CD4-positive, alpha-beta T cell treated with Interleukin-2 at 100 ng/mL for 4 hours (primary cell): Measurements from ENCODE around the gene PRKAR2A.
"Not testable (repeated sequence)": the region's sequence is repeated elsewhere in the genome, so short reads cannot be mapped to it uniquely, and the experiment has no call there.

Experiments
- DNase-seq: peaks from one replicate; pipeline ENCODE4 v3.0.0-alpha.2; 2020; ENCODE audit warnings: low spot score

The PRKAR2A gene

GRCh38 chr3:48725185-48725855, 122.4 kb downstream of the PRKAR2A start:
- DNase-seq: not testable (repeated sequence)

- no peak for DNase-seq
Measured at GRCh38 chr3:48723725-48724124, 123.9 kb downstream of the PRKAR2A start.

- not testable (repeated sequence) for DNase-seq
Measured at GRCh38 chr3:48723293-48723692, 124.4 kb downstream of the PRKAR2A start.

GRCh38 chr3:48716982-48717746, 130.5 kb downstream of the PRKAR2A start, which contains the start of gene IP6K2:
Gene IP6K2, minus strand, starts transcription at chr3:48717221. Its CDS starts 21,930 bp downstream, at chr3:48695291.
- DNase-seq: peak; percentile 98

DNA sequence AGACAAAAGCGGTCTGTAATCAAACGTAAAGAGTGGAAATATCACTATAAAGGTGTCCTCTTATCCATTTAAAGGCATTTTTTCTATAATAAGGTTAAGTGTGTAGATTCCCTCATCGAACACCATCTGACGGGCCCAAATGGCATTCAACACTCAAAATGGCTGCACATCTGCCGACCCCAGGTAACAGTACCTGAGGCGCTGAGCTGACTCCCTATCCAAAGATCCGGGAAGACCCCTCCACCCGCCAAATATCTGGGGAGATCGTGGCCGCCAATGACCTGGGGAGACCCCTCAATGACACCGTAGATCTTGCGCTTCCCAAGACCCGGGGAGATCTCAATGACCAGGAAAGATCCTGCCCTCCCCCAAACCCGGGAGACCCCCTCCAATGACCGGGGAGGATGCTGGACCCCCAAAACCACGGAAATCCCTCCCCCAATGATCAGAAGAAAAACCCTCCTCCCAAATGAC, 131.1 kb downstream of the PRKAR2A start:
- DNase-seq: peak; percentile 22

DNA sequence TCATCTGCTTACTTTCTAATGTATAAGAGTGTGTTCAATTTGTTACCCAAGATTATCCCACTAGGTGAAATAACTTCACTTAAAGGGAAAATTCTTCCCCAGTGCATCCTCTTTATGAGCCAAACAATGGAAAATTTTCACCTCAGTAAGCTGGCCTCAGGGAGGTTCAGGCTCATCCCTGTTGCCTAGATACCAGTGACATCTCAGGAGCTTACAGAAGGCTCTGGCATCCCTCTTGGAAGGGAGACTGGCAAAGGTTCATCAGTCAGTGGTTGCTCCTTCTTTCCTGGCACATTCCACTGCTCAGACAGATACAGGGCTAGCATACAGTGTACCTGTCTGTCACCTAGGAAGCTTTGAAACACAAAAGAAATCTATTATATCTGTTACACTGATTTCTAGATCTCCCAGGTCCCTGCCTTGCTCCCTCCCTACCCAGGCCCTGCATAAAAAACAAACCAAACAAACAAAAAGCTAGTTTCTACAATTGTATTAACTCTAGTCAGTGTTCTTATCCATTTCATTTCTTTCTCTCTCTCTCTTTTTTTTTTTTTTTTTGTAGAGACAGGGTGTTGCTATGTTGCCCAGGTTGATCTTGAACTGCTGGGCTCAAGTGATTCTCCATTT, 132.4 kb downstream of the PRKAR2A start:
- no peak for DNase-seq

- no peak for DNase-seq
Measured at GRCh38 chr3:48711727-48712126, 135.9 kb downstream of the PRKAR2A start.

DNA sequence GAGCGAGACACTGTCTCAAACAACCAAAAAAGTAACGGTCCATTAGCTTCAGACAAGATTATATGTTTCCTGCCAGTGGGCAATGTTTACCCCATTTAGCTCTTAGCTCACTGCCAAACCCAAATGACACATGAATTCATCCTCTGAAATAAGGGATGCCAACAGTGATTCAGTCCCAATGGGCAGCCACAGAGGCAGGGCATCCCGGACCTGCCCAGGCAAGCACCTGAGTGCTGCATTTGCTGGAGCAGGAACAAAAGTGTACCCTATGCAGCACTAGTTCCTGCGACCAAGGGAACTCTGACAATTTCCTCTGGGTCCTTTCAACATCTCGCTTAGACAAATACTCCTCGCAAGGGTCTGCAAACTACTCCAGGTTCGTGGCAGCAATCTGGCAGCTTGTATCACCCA, 138.6 kb downstream of the PRKAR2A start:
- no peak for DNase-seq

- no peak for DNase-seq
Measured at GRCh38 chr3:48708481-48708889, 139.2 kb downstream of the PRKAR2A start.

- no peak for DNase-seq
Measured at GRCh38 chr3:48707157-48707556, 140.5 kb downstream of the PRKAR2A start.

GRCh38 chr3:48702320-48702920, 145.3 kb downstream of the PRKAR2A start:
- DNase-seq: no peak

DNA sequence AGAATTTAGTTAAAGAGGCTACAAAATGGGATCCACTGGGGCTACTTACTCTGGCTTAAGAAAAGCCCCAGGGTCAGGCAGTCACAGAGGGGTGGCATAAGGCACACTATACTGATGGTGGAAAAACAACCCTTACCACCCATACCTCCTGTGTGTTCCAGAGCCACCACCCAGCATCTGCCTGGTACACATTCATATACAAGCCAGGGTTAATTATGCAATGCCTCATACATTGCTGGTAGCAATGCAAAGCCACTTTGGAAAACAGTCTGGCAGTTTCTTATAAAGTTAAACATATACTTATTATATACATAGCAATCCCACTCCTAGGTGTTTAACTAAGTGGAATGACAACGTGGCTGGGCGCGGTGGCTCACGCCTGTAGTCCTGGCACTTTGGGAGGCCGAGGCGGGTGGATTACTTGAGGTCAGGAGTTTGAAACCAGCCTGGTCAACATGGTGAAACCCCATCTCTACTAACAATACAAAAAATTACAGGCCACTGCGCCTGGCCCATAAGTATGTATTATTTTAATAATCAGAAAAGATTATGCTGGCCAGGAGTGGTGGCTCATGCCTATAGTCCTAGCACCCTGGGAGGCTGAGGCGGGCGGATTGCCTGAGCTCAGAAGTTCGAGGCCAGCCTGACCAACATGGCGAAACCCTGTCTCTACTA, 146.8 kb downstream of the PRKAR2A start:
- DNase-seq: no peak

- DNase-seq: no peak
Measured at GRCh38 chr3:48698891-48699290, 148.8 kb downstream of the PRKAR2A start.

DNA sequence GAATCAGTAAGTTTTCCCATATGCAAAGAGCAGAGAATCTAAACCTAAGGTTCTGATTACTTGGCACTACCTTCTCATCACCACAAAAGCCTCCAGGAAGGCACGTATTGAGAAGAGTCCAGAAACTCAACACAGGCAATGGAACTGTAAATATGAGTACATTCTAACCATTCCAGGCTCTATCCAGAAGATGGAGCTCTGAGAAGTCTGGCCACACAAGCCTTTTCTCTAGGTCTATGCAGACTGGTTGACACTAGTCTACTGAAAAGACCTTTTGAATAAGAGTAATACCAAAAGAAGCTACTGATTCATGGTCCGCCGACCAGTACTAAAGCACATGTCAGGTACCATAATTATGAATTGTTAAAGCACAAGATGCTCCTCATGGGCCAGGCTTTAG, 149.7 kb downstream of the PRKAR2A start:
- no peak for DNase-seq

- no peak for DNase-seq
Measured at GRCh38 chr3:48696601-48697000, 151.1 kb downstream of the PRKAR2A start.
